T-helper 17 cell (primary cell): ENCODE measurements around the gene JARID2. TPM values are rescaled to one million over a fixed set of nuclear protein-coding genes. Genes with fewer than 3 reads are reported as not detected.
"Not testable (repeated sequence)": the region's sequence is repeated elsewhere in the genome, so short reads cannot be mapped to it uniquely, and the experiment has no call there.

Source experiments
- ATAC-seq: fragments of 150-1000 bp; cut with Tn5 transposase; 2 replicates; pipeline ENCODE4 v1.10.0; 2021; ENCODE audit warnings: mild to moderate bottlenecking, moderate library complexity
- DNase-seq, 3 donors: peaks; one replicate each; pipeline versions ENCODE4 v3.0.0 to v3.0.0-alpha.2; 2020 to 2021
- H3K9me3 ChIP-seq: one replicate; pipeline ENCODE4 v1.7.0; 2013; ENCODE audit warnings: low read length, mild to moderate bottlenecking; ENCODE audit not compliant: control insufficient read depth, poor library complexity, severe bottlenecking
- H3K27ac Mint-ChIP-seq: one replicate; pipeline ENCODE4 v1.8.0; 2022; ENCODE audit warnings: mild to moderate bottlenecking, moderate library complexity, mixed read lengths
- H3K27me3 Mint-ChIP-seq: one replicate; pipeline ENCODE4 v1.8.0; 2022; ENCODE audit warnings: mixed read lengths
- H3K36me3 Mint-ChIP-seq: one replicate; pipeline ENCODE4 v1.8.0; 2022; ENCODE audit warnings: low read depth, mixed read lengths
- H3K4me1 Mint-ChIP-seq: one replicate; pipeline ENCODE4 v1.8.0; 2022; ENCODE audit warnings: mild to moderate bottlenecking, mixed read lengths
- H3K4me3 Mint-ChIP-seq: one replicate; pipeline ENCODE4 v1.8.0; 2022; ENCODE audit warnings: mild to moderate bottlenecking, moderate library complexity, mixed read lengths
- total RNA-seq, 4 donors: library from RNA in 2 of 4; stranded (reverse) in 2 of 4; gene quantifications; one replicate each; pipeline ENCODE4 v1.2.3 and lab custom pipeline; 2022 to 2026

Gene JARID2
- total RNA-seq, 2 donors from 2014 or later, result 21.9 to 35.5 TPM

- peaks cover 61% of the 10 kb centered on the region for H3K4me1 Mint-ChIP-seq
- H3K36me3 Mint-ChIP-seq, result no peaks in the 10 kb centered on the region
- peak overlapping the region; percentile 28 for H3K4me3 Mint-ChIP-seq
- no peaks in the 10 kb centered on the region for H3K27me3 Mint-ChIP-seq
- no peaks in the 10 kb centered on the region for H3K9me3 ChIP-seq
- ATAC-seq (no peak), DNase-seq (no peak)
- peak overlapping the region; percentile 77 for H3K27ac Mint-ChIP-seq
Measured at GRCh38 chr6:15322781-15323536, 77.1 kb downstream of the JARID2 start.

GRCh38 chr6:15323611-15324010, 77.7 kb downstream of the JARID2 start:
- ATAC-seq, H3K9me3 ChIP-seq, H3K27me3 Mint-ChIP-seq, H3K36me3 Mint-ChIP-seq, DNase-seq: not testable (repeated sequence)
- H3K27ac Mint-ChIP-seq, result peak overlapping the region; percentile 77
- H3K4me3 Mint-ChIP-seq, result peak overlapping the region; percentile 28
- peaks cover 61% of the 10 kb centered on the region for H3K4me1 Mint-ChIP-seq

GRCh38 chr6:15324427-15324985, 78.6 kb downstream of the JARID2 start:
- H3K36me3 Mint-ChIP-seq, result no peaks in the 10 kb centered on the region

DNA sequence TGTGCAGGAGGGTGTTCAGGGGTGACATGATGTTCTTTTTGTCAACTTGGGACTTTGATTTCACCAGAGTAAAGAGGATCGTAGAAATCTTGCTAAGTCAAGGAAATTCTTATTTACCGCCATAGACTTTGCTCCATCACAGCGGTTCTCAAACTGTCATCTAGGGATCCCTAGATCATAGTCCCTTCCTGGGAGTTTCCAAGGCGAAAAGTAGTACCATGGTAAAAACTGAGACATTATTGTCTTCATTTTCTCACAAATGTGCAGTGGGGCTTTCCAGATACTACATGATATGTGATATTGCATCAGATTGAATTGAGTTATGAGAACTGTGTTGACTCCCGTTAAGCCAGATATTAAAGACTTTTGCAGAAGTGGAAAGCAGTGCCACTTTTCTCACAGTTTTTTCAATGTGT, 79.7 kb downstream of the JARID2 start:
- Mint-ChIP-seq H3K4me3 (no peak overlapping the region), H3K36me3 (no peaks in the 10 kb centered on the region), H3K27me3 (no peaks in the 10 kb centered on the region), H3K4me1 (peaks cover 62% of the 10 kb centered on the region), H3K27ac (peak overlapping the region; percentile 47)
- ATAC-seq, result peak; percentile 47
- no peak for DNase-seq
- no peaks in the 10 kb centered on the region for H3K9me3 ChIP-seq

More at GRCh38 chr6:15324427-15324985, 78.6 kb downstream of the JARID2 start:
- DNase-seq (no peak), ATAC-seq (no peak)
- no peaks in the 10 kb centered on the region for H3K9me3 ChIP-seq
- peak overlapping the region; percentile 47 for H3K27ac Mint-ChIP-seq
- no peaks in the 10 kb centered on the region for H3K27me3 Mint-ChIP-seq
- H3K4me1 Mint-ChIP-seq, result peaks cover 60% of the 10 kb centered on the region
- H3K4me3 Mint-ChIP-seq, result no peak overlapping the region

- Mint-ChIP-seq H3K36me3 (no peaks in the 10 kb centered on the region), H3K4me1 (peaks cover 64% of the 10 kb centered on the region), H3K27ac (no peak overlapping the region), H3K27me3 (no peaks in the 10 kb centered on the region), H3K4me3 (no peak overlapping the region)
- DNase-seq, result no peak
- H3K9me3 ChIP-seq, result no peaks in the 10 kb centered on the region
- peak; percentile 36 for ATAC-seq
Measured at GRCh38 chr6:15326067-15326614, 80.3 kb downstream of the JARID2 start.

GRCh38 chr6:15327271-15327670, 81.4 kb downstream of the JARID2 start:
- Mint-ChIP-seq H3K27ac (peak overlapping the region; percentile 34), H3K4me3 (peak overlapping the region; percentile 50), H3K36me3 (no peaks in the 10 kb centered on the region), H3K27me3 (no peaks in the 10 kb centered on the region), H3K4me1 (peaks cover 62% of the 10 kb centered on the region)
- ATAC-seq, result peak; percentile 70
- no peaks in the 10 kb centered on the region for H3K9me3 ChIP-seq
- DNase-seq, result peak in 1 of 3 donors; percentile 4

- ATAC-seq (no peak), DNase-seq (no peak)
- Mint-ChIP-seq H3K4me3 (peak overlapping the region; percentile 25), H3K27me3 (no peaks in the 10 kb centered on the region), H3K36me3 (no peaks in the 10 kb centered on the region), H3K4me1 (peaks cover 57% of the 10 kb centered on the region), H3K27ac (no peak overlapping the region)
- H3K9me3 ChIP-seq, result no peaks in the 10 kb centered on the region
Measured at GRCh38 chr6:15329197-15329671, 83.4 kb downstream of the JARID2 start.

DNA sequence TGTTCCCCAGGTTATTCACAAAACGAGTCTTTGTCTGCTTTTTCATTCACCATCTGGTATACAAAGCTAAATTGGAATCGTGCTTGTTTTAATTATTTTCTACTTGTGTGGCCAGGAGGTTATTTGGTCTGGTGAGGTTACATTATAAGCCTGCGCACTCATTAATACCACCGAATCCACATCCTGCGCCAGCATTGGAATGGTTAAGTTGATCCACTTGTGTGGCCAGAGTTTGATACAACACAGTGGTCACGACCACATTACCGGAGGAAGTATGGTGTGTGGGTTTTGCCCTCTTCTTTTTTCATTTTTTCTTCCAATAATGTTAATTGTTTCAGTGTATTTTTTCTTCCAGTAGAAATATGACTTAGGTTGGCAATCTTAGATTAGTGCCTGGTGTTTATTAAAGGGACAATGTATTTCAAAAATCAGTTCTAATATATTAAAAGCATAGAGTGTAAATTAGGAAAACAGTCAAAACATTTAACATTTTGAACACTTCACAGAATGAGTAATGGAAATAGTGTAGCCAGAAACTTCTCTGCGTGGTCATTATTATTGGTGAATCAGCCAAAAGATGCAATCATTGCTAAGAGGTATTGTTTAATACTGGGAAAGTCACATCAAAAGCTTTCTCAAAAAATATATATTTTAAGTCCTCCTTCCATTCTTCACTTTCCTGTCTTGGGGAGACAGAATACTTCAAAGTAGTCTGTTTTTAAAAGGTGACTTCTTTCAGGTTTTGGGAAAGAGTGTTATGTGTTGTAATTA, 84.5 kb downstream of the JARID2 start:
- no peaks in the 10 kb centered on the region for H3K9me3 ChIP-seq
- ATAC-seq (no peak), DNase-seq (no peak)
- Mint-ChIP-seq H3K27me3 (no peaks in the 10 kb centered on the region), H3K36me3 (no peaks in the 10 kb centered on the region), H3K27ac (no peak overlapping the region), H3K4me3 (no peak overlapping the region), H3K4me1 (peaks cover 62% of the 10 kb centered on the region)

DNA sequence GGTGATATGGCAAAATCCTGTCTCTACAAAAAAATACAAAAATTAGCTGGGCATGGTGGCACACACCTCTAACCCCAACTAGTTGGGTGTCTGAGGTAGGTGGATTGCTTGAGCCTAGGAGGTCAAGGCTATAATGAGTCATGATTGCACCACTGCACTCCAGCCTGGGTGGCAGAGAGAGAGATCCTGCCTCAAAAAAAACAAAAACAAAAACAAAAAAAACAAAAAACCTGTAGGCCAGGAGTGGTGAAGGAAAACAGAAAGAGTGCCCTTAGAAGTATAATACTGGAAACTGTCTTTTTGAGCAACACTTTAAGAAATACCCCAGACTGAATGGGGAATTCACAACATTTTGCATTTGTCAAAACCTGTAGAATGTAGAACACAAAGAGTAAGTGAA, 85.3 kb downstream of the JARID2 start:
- ATAC-seq (no peak), DNase-seq (no peak)
- H3K4me1 Mint-ChIP-seq, result peaks cover 65% of the 10 kb centered on the region
- no peak overlapping the region for H3K4me3 Mint-ChIP-seq
- H3K27me3 Mint-ChIP-seq, result no peaks in the 10 kb centered on the region
- no peaks in the 10 kb centered on the region for H3K36me3 Mint-ChIP-seq
- H3K27ac Mint-ChIP-seq, result no peak overlapping the region
- no peaks in the 10 kb centered on the region for H3K9me3 ChIP-seq

DNA sequence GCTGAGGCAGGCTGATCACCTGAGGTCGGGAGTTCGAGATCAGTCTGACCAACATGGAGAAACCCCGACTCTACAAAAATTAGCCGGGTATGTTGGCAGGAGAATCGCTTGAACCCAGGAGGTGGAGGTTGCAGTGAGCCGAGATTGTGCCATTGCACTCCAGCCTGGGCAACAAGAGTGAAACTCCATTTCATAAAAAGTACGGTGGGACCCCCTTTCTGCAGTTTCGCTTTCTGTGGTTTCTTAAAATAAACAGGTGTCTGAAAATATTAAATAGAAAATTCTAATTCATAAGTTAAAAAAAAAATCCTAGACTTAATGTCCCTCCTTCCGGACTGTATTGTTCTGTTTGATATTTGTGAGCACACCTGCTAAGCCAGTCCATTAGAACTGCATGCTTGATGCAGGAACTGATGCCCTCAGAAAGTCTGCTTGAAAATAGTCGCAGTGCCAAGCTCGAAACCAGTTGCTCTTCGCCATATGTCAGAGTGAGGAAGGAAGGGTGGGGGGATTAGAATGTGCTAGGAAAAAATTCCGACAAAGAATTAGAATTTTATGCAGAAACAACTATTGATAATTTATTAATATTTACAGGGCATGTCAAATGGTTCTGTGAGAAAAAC, 85.9 kb downstream of the JARID2 start:
- no peaks in the 10 kb centered on the region for H3K9me3 ChIP-seq
- DNase-seq (no peak), ATAC-seq (no peak)
- H3K27me3 Mint-ChIP-seq, result no peaks in the 10 kb centered on the region
- no peak overlapping the region for H3K27ac Mint-ChIP-seq
- no peak overlapping the region for H3K4me3 Mint-ChIP-seq
- H3K36me3 Mint-ChIP-seq, result no peaks in the 10 kb centered on the region
- H3K4me1 Mint-ChIP-seq, result peaks cover 67% of the 10 kb centered on the region

- DNase-seq (no peak), ATAC-seq (no peak)
- Mint-ChIP-seq H3K27ac (no peak overlapping the region), H3K27me3 (no peaks in the 10 kb centered on the region), H3K36me3 (no peaks in the 10 kb centered on the region), H3K4me3 (no peak overlapping the region), H3K4me1 (peaks cover 69% of the 10 kb centered on the region)
- H3K9me3 ChIP-seq, result no peaks in the 10 kb centered on the region
Measured at GRCh38 chr6:15332446-15332845, 86.6 kb downstream of the JARID2 start.

GRCh38 chr6:15335385-15335784, 89.5 kb downstream of the JARID2 start:
- H3K4me1 Mint-ChIP-seq, result peaks cover 59% of the 10 kb centered on the region
- H3K9me3 ChIP-seq, result no peaks in the 10 kb centered on the region
- no peaks in the 10 kb centered on the region for H3K27me3 Mint-ChIP-seq
- no peaks in the 10 kb centered on the region for H3K36me3 Mint-ChIP-seq
- no peak for DNase-seq
- H3K27ac Mint-ChIP-seq, result peak overlapping the region; percentile 88
- ATAC-seq, result no peak
- H3K4me3 Mint-ChIP-seq, result no peak overlapping the region

DNA sequence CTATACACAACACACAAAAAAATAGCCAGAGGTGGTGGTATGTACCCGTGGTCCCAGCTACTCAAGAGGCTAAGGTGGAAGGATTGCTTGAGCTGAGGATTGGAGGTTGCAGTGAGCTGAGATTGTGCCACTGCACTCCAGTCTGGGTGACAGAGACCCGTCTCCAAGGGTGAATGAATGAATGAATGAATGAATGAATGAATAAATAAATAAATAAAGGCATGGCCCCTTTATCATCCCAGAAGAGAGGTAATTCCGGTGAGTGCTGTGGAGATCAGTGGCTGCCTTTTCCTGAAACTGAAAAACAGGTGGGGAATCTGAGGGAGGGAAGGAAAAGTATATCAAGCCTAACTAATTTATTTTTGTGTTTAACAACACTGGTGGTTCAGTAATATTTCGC, 90.0 kb downstream of the JARID2 start:
- DNase-seq (no peak), ATAC-seq (no peak)
- peaks cover 61% of the 10 kb centered on the region for H3K4me1 Mint-ChIP-seq
- peak overlapping the region; percentile 88 for H3K27ac Mint-ChIP-seq
- no peaks in the 10 kb centered on the region for H3K36me3 Mint-ChIP-seq
- no peaks in the 10 kb centered on the region for H3K27me3 Mint-ChIP-seq
- H3K4me3 Mint-ChIP-seq, result no peak overlapping the region
- H3K9me3 ChIP-seq, result no peaks in the 10 kb centered on the region
